ENCODE data around the gene AUTS2.

The AUTS2 gene

GRCh38 chr7:70132852-70133690 lies 534.8 kb downstream of the AUTS2 start:
- peak; percentile 40 for DNase-seq (ENCODE audit: low spot score)

GRCh38 chr7:70134029-70134770 lies 535.9 kb downstream of the AUTS2 start:
- no peak for DNase-seq (ENCODE audit: low spot score)

GRCh38 chr7:70135656-70136055 lies 537.4 kb downstream of the AUTS2 start:
- no peak for DNase-seq (ENCODE audit: low spot score)

GRCh38 chr7:70137126-70137525 lies 538.9 kb downstream of the AUTS2 start:
- no peak for DNase-seq (ENCODE audit: low spot score)

GRCh38 chr7:70142247-70142932 lies 544.1 kb downstream of the AUTS2 start:
- no peak for DNase-seq (ENCODE audit: low spot score)

GRCh38 chr7:70143075-70144044 lies 545.1 kb downstream of the AUTS2 start:
- DNase-seq (ENCODE audit: low spot score) = no peak

GRCh38 chr7:70148997-70149396 lies 550.7 kb downstream of the AUTS2 start:
- DNase-seq (ENCODE audit: low spot score) = no peak

- DNase-seq (ENCODE audit: low spot score) = no peak
These were observed 554.0 kb downstream of the AUTS2 start for GRCh38 chr7:70152313-70152712.

- no peak for DNase-seq (ENCODE audit: low spot score)
These were observed 555.7 kb downstream of the AUTS2 start for GRCh38 chr7:70153933-70154332.

GRCh38 chr7:70154521-70155180 lies 556.4 kb downstream of the AUTS2 start:
- no peak for DNase-seq (ENCODE audit: low spot score)

- no peak for DNase-seq (ENCODE audit: low spot score)
These were observed 557.8 kb downstream of the AUTS2 start for GRCh38 chr7:70156057-70156456.

GRCh38 chr7:70159121-70159520 lies 560.8 kb downstream of the AUTS2 start:
- DNase-seq (ENCODE audit: low spot score) = no peak

- no peak for DNase-seq (ENCODE audit: low spot score)
These were observed 567.3 kb downstream of the AUTS2 start for GRCh38 chr7:70165477-70166170.

GRCh38 chr7:70171369-70171920 lies 573.2 kb downstream of the AUTS2 start:
- DNase-seq (ENCODE audit: low spot score) = no peak

- DNase-seq (ENCODE audit: low spot score) = no peak
These were observed 578.9 kb downstream of the AUTS2 start for GRCh38 chr7:70177166-70177565.

GRCh38 chr7:70178211-70178610 lies 579.9 kb downstream of the AUTS2 start:
- DNase-seq (ENCODE audit: low spot score) = no peak

- DNase-seq (ENCODE audit: low spot score) = no peak
These were observed 580.5 kb downstream of the AUTS2 start for GRCh38 chr7:70178787-70179186.

GRCh38 chr7:70182521-70182920 lies 584.2 kb downstream of the AUTS2 start:
- no peak for DNase-seq (ENCODE audit: low spot score)

- no peak for DNase-seq (ENCODE audit: low spot score)
These were observed 585.0 kb downstream of the AUTS2 start for GRCh38 chr7:70183278-70183677.

Data from D341Med (cell line).